Stimulated activated CD8-positive, alpha-beta memory T cell treated with anti-CD3 and anti-CD28 coated beads, Interleukin-4, amount 100 ng/mL, for 24 hours (primary cell): ENCODE measurements around the gene TADA2B.

ENCODE experiments used
- DNase-seq: peaks from one replicate; pipeline ENCODE4 v3.0.0-alpha.2; 2020; ENCODE audit warnings: low read depth

TADA2B gene

DNA sequence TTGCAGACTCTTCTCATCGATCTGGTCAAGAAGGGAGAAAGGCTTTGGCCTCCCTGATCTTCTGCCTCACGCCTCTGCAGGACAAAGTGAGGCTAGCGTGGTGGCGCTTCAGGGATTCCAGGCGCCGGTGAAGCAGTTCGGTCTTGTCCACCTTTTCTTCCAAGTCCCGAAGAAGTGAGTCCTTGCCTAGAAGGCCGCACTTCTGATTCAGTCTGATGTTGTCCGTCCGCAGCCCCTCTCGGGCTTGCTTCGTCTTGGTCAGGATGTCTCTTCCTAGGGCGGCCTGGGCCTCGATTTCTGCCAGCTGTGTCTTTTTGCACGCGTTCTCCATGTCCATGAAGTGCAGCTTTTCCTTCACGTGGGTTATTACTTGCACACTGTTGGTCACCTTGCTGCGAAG is 1.9 kb upstream of the TADA2B start:
- DNase-seq, result no peak

DNA sequence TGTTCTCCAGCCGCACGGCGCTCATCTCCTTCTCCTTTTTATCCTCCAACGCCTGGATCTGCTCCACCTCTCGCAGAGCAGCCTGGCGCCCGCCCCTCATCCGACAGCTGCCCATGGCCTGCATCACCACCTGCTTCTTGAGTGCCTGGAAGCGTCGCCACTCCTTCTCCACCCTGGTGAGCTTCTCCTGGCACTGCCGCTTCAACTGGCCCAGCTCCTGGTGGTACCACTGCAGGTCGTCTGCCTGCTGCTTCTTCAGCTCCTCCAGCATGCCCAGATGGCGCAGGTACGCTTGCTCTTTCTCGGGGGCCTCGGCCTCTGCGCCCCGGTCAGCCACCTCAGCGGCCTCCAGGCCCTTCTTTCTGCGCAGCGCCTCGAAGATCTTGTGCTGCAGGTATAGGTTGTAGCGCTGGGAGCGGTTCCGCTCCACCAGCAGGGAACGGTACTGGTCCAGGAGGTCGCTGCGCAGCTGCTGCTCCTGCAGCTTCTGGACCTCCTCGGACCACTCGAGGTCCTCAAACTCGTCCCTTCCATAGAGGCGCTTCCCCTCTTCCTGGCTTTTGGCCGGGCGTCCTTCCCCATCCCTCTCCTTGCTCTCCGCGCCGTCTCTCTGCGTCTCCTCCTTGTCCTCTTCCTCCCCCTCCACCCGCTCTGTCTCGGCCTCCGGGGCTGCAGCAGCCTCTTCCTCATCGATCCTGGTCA is 1.2 kb upstream of the TADA2B start:
- no peak for DNase-seq

DNA sequence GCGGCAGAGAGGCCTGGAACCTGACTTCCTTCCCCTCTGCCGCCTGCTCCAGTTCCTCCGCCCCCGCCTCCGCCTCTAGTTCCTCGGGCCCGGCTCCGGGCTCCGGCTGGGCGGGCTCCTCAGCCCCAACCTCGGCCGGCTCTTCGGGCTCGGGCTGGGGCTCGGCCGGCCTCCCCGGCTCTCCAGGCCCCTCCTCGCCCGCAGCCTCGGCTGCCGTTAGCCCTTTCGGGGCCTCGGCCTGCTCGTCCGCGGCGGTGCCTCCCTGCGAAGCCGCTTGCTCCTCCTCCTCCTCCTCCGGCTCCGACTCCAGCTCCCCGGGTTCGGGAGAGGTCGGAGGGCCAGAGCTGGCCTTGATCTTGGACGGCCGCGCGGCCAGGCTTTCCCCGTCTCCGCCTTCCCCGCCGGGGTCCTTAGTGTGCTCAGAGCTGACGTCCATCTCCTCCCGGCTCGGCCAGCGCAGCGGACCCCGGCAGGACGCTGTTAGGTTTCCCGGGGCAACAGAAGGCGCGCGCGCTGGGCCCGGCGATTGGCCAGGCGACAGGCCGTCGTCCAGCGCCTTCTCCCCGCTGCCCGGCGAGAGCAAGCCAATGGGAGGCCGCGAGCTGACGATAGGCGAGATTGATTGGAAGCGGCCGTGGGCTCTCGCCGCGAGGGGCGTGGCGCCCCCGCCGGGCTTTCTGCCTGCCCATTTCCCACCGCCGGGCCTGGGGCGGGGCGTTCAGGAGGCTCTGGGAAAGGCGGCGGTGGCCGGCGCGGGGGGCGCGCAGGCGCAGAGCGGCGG is 479 bp upstream of the TADA2B start:
- DNase-seq, result peak; percentile 92

DNA sequence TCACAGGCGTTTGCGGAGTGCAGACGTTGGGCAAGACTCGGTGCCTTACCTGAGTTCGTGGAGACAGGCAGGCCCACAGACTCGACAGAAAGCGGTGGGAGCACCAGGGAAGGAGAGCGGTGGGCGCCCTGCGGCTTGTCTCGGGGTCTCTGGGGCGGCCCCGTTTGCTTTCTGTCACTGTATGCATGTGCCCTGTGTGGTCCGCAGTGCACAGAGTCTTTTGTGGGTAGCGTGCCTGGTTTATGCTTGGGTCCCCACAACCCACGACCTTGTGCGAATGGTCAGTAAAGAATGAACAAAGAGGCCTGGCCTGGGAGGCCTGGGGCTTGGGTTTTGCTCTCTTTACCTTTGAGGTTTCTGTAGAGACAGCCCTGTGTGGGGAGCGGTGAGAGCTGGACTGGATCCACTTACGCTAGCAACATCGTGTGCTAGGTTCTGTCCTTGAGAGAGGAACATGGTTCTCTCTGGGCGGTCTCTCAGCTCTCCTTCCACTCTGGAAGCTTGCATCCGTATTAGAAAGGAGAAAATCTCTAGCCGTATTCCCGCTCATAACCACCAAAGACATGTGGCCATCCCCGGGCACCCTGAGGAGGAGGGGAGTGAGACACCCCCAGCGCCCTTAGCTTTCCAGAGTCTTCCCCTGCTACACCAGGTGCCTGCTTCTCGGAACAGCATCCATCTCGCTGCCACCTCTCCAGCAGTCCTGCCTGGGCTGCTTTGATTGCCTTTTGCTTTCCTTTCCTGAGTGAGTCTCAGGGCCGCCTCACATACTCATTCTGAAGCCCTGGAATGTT is 1.2 kb downstream of the TADA2B start:
- no peak for DNase-seq

DNA sequence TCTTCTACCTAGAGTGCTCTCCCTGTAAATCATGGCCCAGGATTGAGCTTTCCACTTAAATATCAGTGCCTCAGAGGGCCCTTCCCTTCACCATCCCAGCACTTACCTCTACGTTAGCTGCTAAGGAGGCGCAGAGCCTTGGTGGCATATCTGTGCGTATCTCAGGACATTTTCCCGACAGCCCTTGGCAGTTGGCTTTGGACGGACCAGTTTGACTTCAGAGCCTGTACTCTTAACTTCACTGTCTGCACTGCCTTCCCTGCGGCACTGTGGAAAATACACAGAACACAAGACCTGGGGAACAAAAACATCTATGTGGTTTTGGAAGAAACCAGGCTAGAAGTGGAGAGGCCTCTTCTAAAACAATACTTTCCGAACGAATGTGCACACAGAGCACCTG is 2.4 kb downstream of the TADA2B start:
- no peak for DNase-seq

DNA sequence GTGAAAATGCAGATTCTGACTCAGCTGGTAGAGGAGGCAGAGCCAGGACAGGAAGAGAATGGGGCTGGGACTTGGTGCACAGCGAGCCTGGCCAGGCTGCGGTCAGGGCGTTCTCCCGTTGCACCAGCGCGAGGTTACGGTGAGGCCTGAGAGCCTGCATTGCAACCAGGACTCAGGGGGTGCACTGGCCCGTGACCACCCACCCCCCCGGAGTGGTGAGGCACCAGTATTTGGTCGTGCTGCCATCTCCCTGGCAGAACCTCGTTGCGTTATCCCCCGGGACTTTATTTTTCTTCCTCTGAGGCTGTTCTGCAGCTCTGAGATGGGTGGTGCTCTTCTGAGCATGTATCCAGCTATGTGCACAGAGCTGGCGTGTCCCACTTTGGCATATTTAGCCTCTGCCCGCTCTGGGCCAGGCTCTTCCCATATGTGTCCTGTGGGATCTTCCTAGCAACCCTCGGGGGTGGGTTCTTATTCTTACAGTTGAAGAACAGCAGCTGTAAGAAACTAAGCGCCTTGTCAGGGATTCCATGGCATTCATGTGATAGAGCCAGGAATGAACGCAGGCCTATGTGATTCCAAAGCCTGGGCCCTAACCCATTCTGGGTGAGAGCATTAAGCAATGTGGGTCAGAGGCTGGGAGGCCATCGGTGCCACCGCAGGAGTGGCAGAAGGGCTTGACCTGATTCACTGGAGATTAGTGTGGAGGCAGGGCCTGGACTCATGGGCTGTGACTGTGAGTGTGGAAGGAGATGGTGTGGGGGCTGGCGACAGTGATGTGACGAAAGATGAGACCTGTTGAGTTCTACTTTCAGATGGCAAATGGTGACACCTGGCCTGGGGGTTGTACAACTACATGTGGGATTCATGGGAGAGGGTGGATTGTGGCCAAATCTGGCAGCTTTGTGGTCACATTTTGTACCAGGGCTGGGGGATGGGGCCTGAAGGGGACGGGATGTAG is 3.1 kb downstream of the TADA2B start:
- no peak for DNase-seq

DNA sequence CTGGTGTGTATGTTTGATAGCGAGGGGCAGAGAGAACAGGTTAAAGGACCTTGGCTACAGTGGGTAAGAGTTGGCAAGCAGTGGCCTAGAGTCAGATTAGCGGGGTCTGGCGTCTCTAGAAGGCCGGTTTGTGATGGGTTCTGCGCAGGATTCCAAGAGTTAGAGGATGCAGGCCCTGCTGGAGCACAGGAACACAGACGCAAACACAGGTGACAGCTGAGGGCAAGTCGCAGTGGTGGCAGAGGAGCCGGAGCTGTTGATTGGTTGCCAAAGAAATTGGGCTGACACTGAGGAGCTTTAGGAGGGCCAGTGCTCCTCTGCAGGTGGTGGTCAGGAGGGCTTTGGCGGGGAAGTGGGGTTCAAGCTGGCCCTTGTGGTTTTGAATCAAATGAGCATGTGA is 3.8 kb downstream of the TADA2B start:
- no peak for DNase-seq

DNA sequence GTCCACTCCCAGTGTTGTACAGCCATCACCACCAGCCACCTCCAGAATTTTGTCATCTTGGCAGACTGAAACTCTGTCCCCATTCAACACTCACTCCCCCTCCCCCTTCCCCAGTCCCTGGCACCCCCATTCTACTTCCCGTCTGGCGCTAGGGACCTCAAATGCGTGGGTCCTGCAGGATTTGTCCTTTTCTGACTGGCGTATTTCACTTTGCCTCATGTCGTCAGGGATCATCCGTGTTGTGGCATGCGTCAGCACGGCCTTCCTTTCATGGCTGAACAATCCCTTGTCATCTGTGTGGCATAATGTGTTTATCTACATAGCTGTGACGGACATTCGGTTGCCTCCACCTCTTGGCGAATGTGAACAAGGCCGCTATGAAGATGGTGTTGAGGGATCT is 5.5 kb downstream of the TADA2B start:
- DNase-seq, result no peak

DNA sequence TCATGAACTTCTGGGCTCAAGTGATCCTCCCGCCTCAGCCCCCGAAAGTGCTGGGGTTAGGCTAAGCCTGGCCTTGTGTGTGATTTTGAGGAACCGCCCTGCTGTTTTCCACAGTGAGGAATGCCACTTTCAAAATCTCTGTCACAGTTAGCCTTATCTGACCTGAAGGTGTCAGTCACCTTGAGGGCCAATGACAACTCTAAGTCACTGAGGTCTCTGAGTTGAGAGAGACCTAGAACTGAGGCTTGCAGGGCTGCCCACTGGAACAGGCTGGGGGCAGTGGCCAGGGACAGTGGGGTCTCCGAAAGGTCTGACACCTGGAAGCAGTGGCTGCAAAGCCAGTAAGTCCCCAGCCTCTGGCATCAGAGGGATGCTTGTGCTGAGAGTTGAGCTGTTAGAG is 6.1 kb downstream of the TADA2B start:
- no peak for DNase-seq

DNA sequence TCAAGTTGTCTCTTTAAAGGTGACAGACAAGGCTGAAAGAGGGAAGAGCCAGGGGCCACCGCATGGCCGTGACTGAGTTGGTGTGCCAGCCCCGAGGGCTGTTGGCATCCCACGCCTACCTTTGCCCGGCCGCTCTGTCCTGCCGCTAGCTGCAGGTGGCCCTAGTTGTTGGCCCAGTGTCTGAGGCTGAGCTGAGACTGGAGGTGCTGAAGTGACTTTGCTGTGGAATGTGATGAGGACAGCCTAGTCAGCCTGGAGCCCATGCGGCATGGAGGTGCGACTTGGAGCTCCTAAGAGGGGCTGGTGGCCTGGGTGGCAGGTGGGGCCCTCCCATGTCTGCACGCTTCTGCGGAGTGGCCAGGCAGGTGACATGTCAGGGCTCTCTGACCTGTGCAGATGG is 6.6 kb downstream of the TADA2B start:
- no peak for DNase-seq

DNA sequence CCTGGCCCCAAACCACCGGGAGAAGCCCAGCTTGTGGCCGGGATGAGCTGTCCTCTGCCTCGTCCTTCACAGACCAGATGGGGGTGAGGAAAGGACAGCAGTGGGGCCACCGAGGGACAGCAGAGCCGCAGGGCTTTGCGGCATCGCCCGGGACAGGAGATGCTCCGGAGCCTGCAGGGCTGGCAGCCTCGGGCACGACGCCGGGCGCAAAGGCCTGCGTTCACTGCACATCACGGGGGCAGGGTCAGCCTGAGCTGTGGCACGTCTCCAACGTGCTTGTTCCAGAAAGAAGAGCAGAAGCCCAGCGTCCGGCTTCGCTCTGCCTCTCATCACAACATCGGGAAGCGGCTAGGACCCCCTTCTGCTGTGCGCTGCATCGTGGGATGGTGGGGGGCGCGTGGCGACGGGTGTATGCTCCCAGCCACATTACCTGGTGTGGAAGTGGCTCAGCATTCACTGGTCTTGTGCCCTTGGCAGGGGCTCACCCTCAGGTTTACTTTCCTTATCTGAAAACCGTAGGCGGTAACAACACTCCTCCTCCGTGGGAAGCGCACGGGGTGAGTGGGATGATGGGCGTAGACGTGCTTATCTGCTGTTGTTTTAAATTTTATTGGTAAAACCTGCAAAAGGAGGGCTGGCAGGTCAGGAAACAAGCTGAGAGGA is 7.4 kb downstream of the TADA2B start:
- no peak for DNase-seq

DNA sequence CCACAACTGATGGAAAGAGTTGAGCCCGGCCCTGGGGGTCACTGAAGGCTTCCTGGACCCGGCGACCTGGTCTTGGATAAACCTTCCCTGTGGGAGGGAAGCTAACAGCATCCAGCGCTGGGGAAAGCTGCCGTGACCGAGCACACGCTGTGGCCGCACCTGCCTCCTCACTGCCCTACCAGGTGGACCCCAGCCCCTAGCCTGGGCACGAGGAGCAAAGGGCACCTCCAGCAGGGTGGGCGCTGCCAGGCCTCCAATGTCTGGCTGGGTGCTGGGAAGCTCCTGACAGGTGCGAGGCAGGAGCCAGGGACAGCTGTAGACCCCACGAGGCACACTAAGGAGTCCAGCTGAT is 7.9 kb downstream of the TADA2B start:
- DNase-seq, result no peak

DNA sequence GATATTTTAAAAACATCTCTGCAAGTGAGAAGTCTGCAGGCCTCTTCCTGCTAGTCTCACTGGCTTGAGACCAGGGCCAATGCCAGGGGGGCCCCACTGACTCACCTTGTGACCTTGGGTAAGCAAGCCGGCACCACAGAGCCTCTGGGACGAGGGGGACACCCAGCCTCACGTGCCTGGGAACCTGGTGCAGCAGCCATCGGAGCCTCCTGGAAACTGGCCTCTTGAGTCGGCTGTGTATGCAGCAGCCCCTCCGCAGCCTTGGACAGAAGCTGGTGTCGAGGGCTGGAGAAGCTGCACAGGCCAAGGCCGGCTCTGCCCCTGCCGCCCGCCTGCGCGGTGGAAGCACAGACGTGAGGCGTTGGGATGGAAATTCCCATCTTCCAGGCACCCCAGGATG is 8.7 kb downstream of the TADA2B start:
- no peak for DNase-seq

DNA sequence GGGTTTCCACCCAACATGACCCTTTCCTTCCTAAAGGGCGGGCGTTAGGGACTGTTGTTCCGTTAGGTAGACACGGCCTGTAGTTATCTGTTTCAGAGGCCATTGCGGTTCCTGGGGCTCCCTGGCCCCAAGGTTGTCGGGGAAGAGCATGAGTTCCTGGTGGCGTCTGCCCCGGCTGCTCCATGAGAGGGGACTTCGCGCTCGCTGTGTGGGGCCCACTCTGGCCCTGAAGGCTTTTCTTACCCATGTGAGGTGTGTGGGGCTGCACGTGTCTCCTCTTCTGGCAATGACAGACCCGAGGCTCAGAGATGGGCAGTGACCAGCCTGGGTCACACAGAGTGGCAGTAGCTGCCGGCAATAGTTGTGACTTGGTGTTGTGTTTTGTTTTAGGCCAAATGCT is 9.1 kb downstream of the TADA2B start:
- DNase-seq, result no peak

DNA sequence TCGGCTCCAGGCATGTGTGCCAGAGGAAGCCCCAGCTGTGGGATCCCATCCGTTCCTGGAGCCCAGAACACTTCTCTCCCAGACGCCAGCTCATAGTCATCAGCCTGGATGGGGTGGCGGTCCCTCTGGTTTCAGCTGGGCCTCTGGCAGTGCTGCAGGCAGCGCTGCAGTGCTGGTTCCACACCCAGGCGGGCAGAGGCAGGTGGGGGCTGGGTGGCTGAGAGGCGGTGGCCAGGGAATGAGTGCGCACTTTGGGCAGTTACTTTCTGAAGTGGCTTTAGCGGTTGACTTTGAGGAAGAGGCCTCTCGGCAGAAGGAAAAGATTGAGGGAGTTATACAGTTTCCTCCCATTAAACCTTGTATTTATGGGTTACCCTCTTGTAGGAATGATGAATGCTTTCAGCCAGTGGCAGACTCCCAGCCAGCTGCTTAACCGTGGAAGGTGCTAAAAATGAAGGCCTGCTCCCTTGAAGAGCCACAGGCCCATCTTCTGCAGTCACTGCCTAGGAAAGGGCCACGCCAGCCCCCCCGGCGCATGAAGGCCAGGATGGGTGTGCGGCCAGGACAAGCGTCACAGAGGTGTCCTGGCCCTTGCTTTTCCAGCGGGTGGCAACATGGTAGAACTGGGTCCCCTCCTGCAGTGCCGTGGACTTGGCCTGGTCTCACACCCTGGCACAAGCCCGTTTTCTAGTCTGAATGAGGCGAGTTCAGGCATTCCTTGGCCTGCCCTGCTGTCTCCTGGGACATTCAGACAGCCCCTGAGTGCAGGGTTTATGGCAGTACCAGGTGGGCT is 9.9 kb downstream of the TADA2B start:
- no peak for DNase-seq

DNA sequence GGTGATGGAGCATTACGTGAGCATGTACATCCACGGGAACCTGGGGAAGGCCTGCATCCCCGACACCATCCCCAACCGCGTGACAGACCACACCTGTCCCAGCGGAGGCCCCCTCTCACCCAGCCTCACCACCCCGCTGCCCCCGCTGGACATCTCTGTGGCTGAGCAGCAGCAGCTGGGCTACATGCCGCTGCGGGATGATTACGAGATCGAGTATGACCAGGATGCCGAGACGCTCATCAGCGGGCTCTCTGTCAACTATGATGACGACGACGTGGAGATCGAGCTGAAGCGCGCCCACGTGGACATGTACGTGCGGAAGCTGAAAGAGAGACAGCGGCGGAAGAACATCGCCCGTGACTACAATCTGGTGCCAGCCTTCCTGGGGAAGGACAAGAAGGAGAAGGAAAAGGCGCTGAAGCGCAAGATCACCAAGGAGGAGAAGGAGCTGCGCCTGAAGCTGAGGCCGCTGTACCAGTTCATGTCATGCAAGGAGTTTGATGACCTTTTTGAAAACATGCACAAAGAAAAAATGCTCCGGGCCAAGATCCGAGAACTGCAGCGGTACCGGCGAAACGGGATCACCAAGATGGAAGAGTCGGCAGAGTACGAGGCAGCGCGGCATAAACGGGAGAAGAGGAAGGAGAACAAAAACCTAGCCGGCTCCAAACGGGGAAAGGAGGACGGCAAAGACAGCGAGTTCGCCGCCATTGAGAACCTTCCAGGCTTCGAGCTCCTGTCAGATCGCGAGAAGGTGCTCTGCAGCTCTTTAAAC is 11.1 kb downstream of the TADA2B start:
- DNase-seq, result no peak

DNA sequence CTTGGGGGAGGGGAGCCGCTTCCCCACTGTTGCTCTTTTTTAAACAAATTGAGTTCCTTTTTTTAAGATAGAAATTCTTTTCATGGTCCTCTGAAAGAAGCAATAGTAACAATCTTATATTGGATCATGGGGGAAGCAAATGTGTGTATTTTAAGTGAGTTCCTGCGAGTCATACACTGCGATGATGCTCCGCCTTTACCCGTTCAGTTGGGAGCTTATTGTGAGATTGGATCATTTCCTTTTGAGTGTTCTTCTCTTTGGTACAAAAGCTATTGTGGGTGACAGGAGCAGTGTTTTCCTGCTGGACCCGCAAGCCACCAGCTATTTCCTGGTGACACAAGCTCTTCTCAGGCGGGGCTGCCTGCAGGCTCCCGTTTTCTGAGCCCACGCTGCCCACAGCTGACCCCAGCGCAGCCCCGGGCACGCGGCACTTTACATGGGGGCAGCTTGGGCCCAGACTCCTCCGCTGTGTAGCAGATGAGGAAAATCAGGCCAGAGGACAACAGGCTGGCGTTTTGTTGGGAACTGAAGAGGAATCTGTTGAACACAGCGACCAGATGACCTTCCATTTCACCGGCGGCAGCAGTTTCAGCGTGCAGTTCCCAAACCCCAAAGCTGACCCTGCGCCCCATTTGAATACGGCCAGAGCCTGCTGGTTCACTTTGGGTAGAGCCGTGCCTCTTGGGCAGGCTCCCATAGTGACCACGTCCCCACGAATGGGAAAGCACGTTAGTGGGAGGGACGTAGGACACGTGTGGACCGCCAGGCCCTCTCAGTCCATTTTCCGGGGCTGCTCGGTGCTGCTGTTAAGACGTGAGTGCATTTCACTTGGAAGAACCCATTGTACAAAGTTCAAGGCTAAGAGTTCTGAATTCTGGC is 12.2 kb downstream of the TADA2B start:
- DNase-seq, result no peak

DNA sequence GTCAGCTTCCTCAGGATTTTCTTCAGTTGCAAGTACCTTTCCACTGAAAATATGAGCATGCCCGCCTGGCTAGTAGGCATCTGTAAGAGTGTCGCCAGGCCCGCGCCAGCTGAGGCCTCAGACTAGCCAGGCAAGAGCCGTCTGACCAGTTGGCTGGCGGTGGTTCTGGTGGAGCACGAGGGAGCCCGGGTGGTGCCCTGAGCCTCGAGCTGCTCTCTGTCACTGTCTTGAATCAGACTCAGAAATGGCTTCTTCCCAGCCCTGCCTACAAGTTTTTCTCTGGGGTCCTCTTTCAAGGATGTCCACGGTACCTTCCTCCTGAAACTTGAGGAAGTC is 12.8 kb downstream of the TADA2B start:
- no peak for DNase-seq

DNA sequence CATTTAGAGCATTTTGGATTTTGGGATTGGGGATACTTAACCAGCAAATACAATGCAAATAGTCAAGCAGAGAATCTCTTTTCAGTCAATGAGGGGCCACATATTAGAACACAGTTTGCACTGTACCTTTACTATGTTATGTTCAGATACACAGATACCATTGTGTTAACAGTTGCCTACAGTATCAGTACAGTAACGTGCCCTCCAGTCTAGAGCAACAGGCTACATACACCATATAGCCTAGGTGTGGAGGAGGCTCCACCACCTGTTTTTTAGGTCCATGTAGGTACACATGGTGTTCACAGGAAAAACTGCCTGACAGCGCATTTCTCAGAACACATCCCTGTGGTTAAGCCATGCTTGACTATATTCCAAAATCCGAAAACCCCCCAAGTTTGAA is 15.6 kb downstream of the TADA2B start:
- no peak for DNase-seq
